GM23338 (cell line): ENCODE measurements around the gene NFATC3. TPM values are rescaled to one million over a fixed set of nuclear protein-coding genes. Genes with fewer than 3 reads are reported as not detected.

Source experiments
- ATAC-seq: fragments of 200-7000 bp; cut with Tn5 transposase; 3 replicates; pipeline ENCODE4 v1.9.1; 2020
- DNase-seq: peaks from one replicate; pipeline ENCODE4 v3.0.0-alpha.2; 2015; ENCODE audit warnings: low spot score
- H2AFZ ChIP-seq: fragments of 200-600 bp; sonication (generic); 2 replicates; pipeline ENCODE4 v1.8.0; 2016; ENCODE audit warnings: antibody characterized with exemption, mild to moderate bottlenecking, moderate library complexity
- H3F3A ChIP-seq: fragments of 200-600 bp; sonication (generic); replicated peaks from 2 replicates; pipeline ENCODE4 v1.8.0; 2017; ENCODE audit warnings: antibody characterized with exemption, mixed run types, low read depth
- H3K27ac ChIP-seq: fragments of 200-600 bp; sonication (generic); 2 replicates; pipeline ENCODE4 v1.6.1; 2016; ENCODE audit warnings: low read depth
- H3K27me3 ChIP-seq: fragments of 200-600 bp; sonication (generic); 2 replicates; pipeline ENCODE4 v1.8.0; 2016; ENCODE audit warnings: mild to moderate bottlenecking, mixed run types, moderate library complexity; ENCODE audit not compliant: insufficient read depth
- H3K36me3 ChIP-seq: fragments of 200-600 bp; sonication (generic); 2 replicates; pipeline ENCODE4 v1.8.0; 2016; ENCODE audit warnings: mild to moderate bottlenecking; ENCODE audit not compliant: insufficient read depth
- H3K4me1 ChIP-seq: fragments of 200-600 bp; sonication (generic); 2 replicates; pipeline ENCODE4 v1.8.0; 2016; ENCODE audit warnings: mild to moderate bottlenecking, moderate library complexity; ENCODE audit not compliant: insufficient read depth
- H3K4me2 ChIP-seq: fragments of 200-600 bp; sonication (generic); 2 replicates; pipeline ENCODE4 v1.7.1; 2017; ENCODE audit warnings: mixed run types
- H3K4me3 ChIP-seq: fragments of 200-600 bp; sonication (generic); 2 replicates; pipeline ENCODE4 v1.6.1; 2016; ENCODE audit warnings: mixed run types
- H3K79me2 ChIP-seq: fragments of 200-600 bp; sonication (generic); replicated peaks from 2 replicates; pipeline ENCODE4 v1.8.0; 2017; ENCODE audit warnings: mild to moderate bottlenecking; ENCODE audit not compliant: insufficient read depth
- H3K9me2 ChIP-seq: fragments of 200-600 bp; sonication (generic); 2 replicates; pipeline ENCODE4 v1.8.0; 2017; ENCODE audit not compliant: insufficient read depth
- H4K20me1 ChIP-seq: fragments of 200-600 bp; sonication (generic); replicated peaks from 2 replicates; pipeline ENCODE4 v1.8.0; 2017; ENCODE audit warnings: mild to moderate bottlenecking; ENCODE audit not compliant: insufficient read depth
- H3K27ac Mint-ChIP-seq: 2 replicates; pipeline ENCODE4 v1.8.0; 2020; ENCODE audit warnings: inconsistent platforms, mild to moderate bottlenecking, moderate library complexity, mixed read lengths
- H3K27me3 Mint-ChIP-seq: 3 replicates; pipeline ENCODE4 v1.8.0; 2022; ENCODE audit warnings: low read depth, mild to moderate bottlenecking, moderate library complexity, mixed read lengths, inconsistent platforms; ENCODE audit not compliant: insufficient read depth, poor library complexity
- H3K36me3 Mint-ChIP-seq: 3 replicates; pipeline ENCODE4 v1.8.0; 2021; ENCODE audit warnings: low read depth, mild to moderate bottlenecking, inconsistent platforms, moderate library complexity, mixed read lengths
- H3K4me1 Mint-ChIP-seq: 3 replicates; pipeline ENCODE4 v1.8.0; 2020; ENCODE audit warnings: mild to moderate bottlenecking, inconsistent platforms, mixed read lengths
- H3K4me3 Mint-ChIP-seq: 3 replicates; pipeline ENCODE4 v1.8.0; 2021; ENCODE audit warnings: moderate library complexity, mild to moderate bottlenecking, inconsistent platforms, mixed read lengths
- H3K9me3 Mint-ChIP-seq: 3 replicates; pipeline ENCODE4 v1.8.0; 2020; ENCODE audit warnings: moderate library complexity, mild to moderate bottlenecking, inconsistent platforms, mixed read lengths
- CREB1 ChIP-seq: fragments of 250-450 bp; sonication (Bioruptor Pico); IDR thresholded peaks from 2 replicates; pipeline ENCODE4 v1.5.0; 2020; ENCODE audit warnings: low read depth, mild to moderate bottlenecking, moderate library complexity
- CTCF ChIP-seq, 2 experiments: fragments of 200-600 bp in 1 of 2; sonication (generic) in 1 of 2; conservative IDR thresholded peaks; 2 replicates each; pipeline versions ENCODE4 v1.5.1 to v1.6.1; 2016 to 2017; ENCODE audit warnings: antibody characterized with exemption in 2 of 2, low read depth in 2 of 2, mild to moderate bottlenecking in 2 of 2, moderate library complexity in 1 of 2
- ETS1 ChIP-seq: IDR thresholded peaks from 2 replicates; pipeline ENCODE4 v1.6.1; 2016; ENCODE audit warnings: antibody characterized with exemption
- EZH2phosphoT487 ChIP-seq: fragments of 200-600 bp; sonication (generic); IDR thresholded peaks from one replicate; pipeline ENCODE4 v1.8.1; 2018; ENCODE audit warnings: antibody characterized with exemption; ENCODE audit not compliant: unreplicated experiment
- JUNB ChIP-seq: IDR thresholded peaks from one replicate; pipeline ENCODE4 v1.6.1; 2016; ENCODE audit warnings: antibody characterized with exemption; ENCODE audit not compliant: unreplicated experiment
- NANOG ChIP-seq: IDR thresholded peaks from 2 replicates; pipeline ENCODE4 v1.6.1; 2016; ENCODE audit warnings: antibody characterized with exemption, borderline replicate concordance
- REST ChIP-seq: IDR thresholded peaks from one replicate; pipeline ENCODE4 v1.6.1; 2018; ENCODE audit warnings: antibody characterized with exemption; ENCODE audit not compliant: unreplicated experiment
- ZNF114 ChIP-seq: fragments of 250-450 bp; sonication (Bioruptor Pico); IDR thresholded peaks from 2 replicates; pipeline ENCODE4 v1.5.0; 2020; ENCODE audit warnings: mild to moderate bottlenecking, moderate library complexity
- ZNF331 ChIP-seq: fragments of 250-450 bp; sonication (Bioruptor Pico); IDR thresholded peaks from 2 replicates; pipeline ENCODE4 v1.5.0; 2020; ENCODE audit warnings: low read depth, mild to moderate bottlenecking, moderate library complexity
- polyA plus RNA-seq: library from polyadenylated mRNA; unstranded; fragments of >200 nt; fragmentation: Nextera tagmentation; extraction: Ambion mirVana; gene quantifications from 2 replicates; pipeline ENCODE4 v1.2.1, GENCODE V29; 2016
- total RNA-seq: library from RNA; depleted of rRNA; stranded (reverse); fragments of >200 nt; shearing (Covaris generic); gene quantifications from 2 replicates; pipeline ENCODE4 v1.2.3, GENCODE V29; 2014
- TF ChIP-seq, protein P1 (sequence below): fragments of 250-450 bp; sonication (Bioruptor Pico); IDR thresholded peaks from 2 replicates; pipeline ENCODE4 v1.5.0; 2020; ENCODE audit warnings: mild to moderate bottlenecking, moderate library complexity

Gene NFATC3
- total and polyA plus RNA-seq, 2 experiments from 2014 or later, result 9.2 to 40.9 TPM

GRCh38 chr16:68074850-68075555, 10.2 kb upstream of the NFATC3 start (continued):
- TF ChIP-seq REST (no peak), CREB1 (CRISPR knock-in tag) (no peak), EZH2phosphoT487 (no peak), ZNF331 (CRISPR knock-in tag) (no peak), CTCF (conservative IDR thresholded peaks at IDR 0.05; ENCODE audit: low read depth in 2 of 2) (no peak)

DNA sequence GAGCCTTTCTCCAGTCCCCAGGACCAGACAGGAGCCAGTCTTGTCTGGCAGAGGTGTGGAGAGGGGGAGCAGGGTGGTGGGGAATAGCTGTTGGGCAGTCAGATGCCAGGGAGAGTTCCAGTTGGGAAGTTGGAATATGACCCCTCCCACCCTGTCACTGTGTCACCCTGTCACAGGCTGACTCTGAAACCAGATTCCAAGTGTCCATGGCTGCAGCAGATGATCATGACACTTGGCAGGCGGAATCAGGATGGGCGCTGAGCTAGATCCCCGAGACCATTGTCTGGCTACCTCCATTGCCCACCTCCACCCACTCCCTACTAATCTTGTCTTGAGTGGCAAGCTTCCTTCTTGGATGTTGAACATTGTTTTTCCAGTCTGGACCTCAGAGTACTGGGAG, 9.2 kb upstream of the NFATC3 start:
- Mint-ChIP-seq H3K27me3 (peaks cover 5% of the 10 kb centered on the region), H3K4me1 (no peaks in the 10 kb centered on the region), H3K27ac (no peak overlapping the region), H3K9me3 (no peaks in the 10 kb centered on the region), H3K4me3 (no peak overlapping the region), H3K36me3 (peaks cover 32% of the 10 kb centered on the region)
- Histone ChIP-seq H3K4me3 (no peak overlapping the region), H3K4me2 (no peak overlapping the region), H4K20me1 (no peaks in the 10 kb centered on the region; the same call in 1 of the 2 replicates), H3K9me2 (no peaks in the 10 kb centered on the region), H3K79me2 (no peaks in the 10 kb centered on the region), H2AFZ (no peak overlapping the region), H3K4me1 (no peaks in the 10 kb centered on the region), H3K27me3 (no peaks in the 10 kb centered on the region), H3K27ac (no peak overlapping the region), H3F3A (no peaks in the 10 kb centered on the region), H3K36me3 (0 out of 2 replicates have a peak, but pooled peaks cover 3% of the 10 kb centered on the region)
- ATAC-seq (no peak), DNase-seq (no peak)
- TF ChIP-seq ZNF331 (CRISPR knock-in tag), result no peak
- TF ChIP-seq ETS1, result no peak
- TF ChIP-seq, protein P1, sequence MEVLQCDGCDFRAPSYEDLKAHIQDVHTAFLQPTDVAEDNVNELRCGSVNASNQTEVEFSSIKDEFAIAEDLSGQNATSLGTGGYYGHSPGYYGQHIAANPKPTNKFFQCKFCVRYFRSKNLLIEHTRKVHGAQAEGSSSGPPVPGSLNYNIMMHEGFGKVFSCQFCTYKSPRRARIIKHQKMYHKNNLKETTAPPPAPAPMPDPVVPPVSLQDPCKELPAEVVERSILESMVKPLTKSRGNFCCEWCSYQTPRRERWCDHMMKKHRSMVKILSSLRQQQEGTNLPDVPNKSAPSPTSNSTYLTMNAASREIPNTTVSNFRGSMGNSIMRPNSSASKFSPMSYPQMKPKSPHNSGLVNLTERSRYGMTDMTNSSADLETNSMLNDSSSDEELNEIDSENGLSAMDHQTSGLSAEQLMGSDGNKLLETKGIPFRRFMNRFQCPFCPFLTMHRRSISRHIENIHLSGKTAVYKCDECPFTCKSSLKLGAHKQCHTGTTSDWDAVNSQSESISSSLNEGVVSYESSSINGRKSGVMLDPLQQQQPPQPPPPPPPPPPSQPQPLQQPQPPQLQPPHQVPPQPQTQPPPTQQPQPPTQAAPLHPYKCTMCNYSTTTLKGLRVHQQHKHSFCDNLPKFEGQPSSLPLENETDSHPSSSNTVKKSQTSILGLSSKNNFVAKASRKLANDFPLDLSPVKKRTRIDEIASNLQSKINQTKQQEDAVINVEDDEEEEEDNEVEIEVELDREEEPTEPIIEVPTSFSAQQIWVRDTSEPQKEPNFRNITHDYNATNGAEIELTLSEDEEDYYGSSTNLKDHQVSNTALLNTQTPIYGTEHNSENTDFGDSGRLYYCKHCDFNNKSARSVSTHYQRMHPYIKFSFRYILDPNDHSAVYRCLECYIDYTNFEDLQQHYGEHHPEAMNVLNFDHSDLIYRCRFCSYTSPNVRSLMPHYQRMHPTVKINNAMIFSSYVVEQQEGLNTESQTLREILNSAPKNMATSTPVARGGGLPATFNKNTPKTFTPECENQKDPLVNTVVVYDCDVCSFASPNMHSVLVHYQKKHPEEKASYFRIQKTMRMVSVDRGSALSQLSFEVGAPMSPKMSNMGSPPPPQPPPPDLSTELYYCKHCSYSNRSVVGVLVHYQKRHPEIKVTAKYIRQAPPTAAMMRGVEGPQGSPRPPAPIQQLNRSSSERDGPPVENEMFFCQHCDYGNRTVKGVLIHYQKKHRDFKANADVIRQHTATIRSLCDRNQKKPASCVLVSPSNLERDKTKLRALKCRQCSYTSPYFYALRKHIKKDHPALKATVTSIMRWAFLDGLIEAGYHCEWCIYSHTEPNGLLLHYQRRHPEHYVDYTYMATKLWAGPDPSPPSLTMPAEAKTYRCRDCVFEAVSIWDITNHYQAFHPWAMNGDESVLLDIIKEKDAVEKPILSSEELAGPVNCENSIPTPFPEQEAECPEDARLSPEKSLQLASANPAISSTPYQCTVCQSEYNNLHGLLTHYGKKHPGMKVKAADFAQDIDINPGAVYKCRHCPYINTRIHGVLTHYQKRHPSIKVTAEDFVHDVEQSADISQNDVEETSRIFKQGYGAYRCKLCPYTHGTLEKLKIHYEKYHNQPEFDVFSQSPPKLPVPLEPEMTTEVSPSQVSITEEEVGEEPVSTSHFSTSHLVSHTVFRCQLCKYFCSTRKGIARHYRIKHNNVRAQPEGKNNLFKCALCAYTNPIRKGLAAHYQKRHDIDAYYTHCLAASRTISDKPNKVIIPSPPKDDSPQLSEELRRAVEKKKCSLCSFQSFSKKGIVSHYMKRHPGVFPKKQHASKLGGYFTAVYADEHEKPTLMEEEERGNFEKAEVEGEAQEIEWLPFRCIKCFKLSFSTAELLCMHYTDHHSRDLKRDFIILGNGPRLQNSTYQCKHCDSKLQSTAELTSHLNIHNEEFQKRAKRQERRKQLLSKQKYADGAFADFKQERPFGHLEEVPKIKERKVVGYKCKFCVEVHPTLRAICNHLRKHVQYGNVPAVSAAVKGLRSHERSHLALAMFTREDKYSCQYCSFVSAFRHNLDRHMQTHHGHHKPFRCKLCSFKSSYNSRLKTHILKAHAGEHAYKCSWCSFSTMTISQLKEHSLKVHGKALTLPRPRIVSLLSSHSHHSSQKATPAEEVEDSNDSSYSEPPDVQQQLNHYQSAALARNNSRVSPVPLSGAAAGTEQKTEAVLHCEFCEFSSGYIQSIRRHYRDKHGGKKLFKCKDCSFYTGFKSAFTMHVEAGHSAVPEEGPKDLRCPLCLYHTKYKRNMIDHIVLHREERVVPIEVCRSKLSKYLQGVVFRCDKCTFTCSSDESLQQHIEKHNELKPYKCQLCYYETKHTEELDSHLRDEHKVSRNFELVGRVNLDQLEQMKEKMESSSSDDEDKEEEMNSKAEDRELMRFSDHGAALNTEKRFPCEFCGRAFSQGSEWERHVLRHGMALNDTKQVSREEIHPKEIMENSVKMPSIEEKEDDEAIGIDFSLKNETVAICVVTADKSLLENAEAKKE (CRISPR knock-in tag), result no peak
- TF ChIP-seq ZNF114, result no peak
- no peak for TF ChIP-seq NANOG
- TF ChIP-seq JUNB, result no peak
